Measurements from ENCODE around the gene MAGI2. TPM values are rescaled to one million over a fixed set of nuclear protein-coding genes. Genes with fewer than 3 reads are reported as not detected.

Gene MAGI2
- total and polyA plus RNA-seq, 2 of the 13 experiments (the other 11 are each of a cell fraction or from before 2014, with no cell fraction given): 1.5 to 3.8 TPM

DNA sequence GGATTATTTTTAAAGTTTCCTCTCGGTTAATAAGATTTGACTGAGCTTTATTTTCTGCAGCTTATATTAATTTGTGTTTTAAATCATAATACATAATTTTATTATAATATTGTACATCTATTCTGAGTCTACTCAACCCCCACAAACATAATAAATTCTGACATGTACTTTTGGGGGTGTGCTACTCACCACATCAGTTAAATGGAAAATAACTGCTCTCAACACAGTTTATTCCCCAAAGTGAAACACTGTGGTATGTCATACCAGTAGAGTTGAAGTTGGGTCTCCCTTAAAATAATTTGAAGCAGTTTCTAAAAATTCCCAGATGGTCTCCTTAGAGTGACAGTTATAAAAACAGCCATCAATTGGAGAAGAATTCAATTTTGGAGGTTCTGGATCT is 1191.7 kb downstream of the MAGI2 start:
- H3K9ac ChIP-seq (ENCODE audit: insufficient read depth, low read depth, low read length): no peak overlapping the region
- no TSS peak for BruUV-seq (replicated peaks)
- POLR2A ChIA-PET: no interaction called here
- DNase-seq (ENCODE audit: low spot score) (no peak), FAIRE-seq (no peak), ATAC-seq (no peak)
- no peaks in the 10 kb centered on the region for H3K27me3 ChIP-seq (ENCODE audit: control insufficient read depth in 1 of 2, insufficient read depth in 2 of 2, low read length in 2 of 2)
- H3K27ac ChIP-seq (ENCODE audit: extremely low read length, insufficient read depth, low read length): no peak overlapping the region
- 2% methylated on average over 1 of the region's 1 CpG for WGBS (ENCODE audit: low lambda C conversion rate)
- H3K9me3 ChIP-seq (ENCODE audit: low read length): no peaks in the 10 kb centered on the region
- no peak overlapping the region for H3K4me3 ChIP-seq (replicated peaks in 1 of 3; ENCODE audit: insufficient read depth in 1 of 3, low read depth in 2 of 3, low read length in 3 of 3)
- H3K79me2 ChIP-seq (ENCODE audit: insufficient read depth, low read length): no peaks in the 10 kb centered on the region
- TF ChIP-seq TEAD3 (CRISPR knock-in tag; optimal IDR thresholded peaks at IDR 0.05; ENCODE audit: borderline replicate concordance): no peak
- TF ChIP-seq ZNF333 (CRISPR knock-in tag; IDR thresholded peaks at IDR 0.05; ENCODE audit: borderline replicate concordance): no peak
- no peak for TF ChIP-seq SNAPC4 (CRISPR knock-in tag; IDR thresholded peaks at IDR 0.05)
- no peak for TF ChIP-seq REPIN1 (CRISPR knock-in tag; IDR thresholded peaks at IDR 0.05; ENCODE audit: borderline replicate concordance, low read depth)
- no peak for TF ChIP-seq CHD2 (IDR thresholded peaks at IDR 0.05; ENCODE audit: low read depth, low read length)
- CTCF ChIA-PET (ENCODE audit: low intra/inter-chr PET ratio, low total read pairs): no interaction called here
- H2AFZ ChIP-seq (ENCODE audit: low read length): no peak overlapping the region
- intact Hi-C loops (cut with micrococcal nuclease; ENCODE audit: unreplicated experiment) (no loop called here), in situ Hi-C loops (cut with HindIII; ENCODE audit: extremely low pct_ligation_motif_present, low pct_unique_long_range_greater_than_20kb) (no loop called here)
- no peaks in the 10 kb centered on the region for H3K4me1 ChIP-seq (ENCODE audit: insufficient read depth, low read length)
- no peak overlapping the region for H3K4me2 ChIP-seq (ENCODE audit: low read depth, low read length)
- no peaks in the 10 kb centered on the region for H4K20me1 ChIP-seq (ENCODE audit: insufficient read depth, low read length)
- no peaks in the 10 kb centered on the region for H3K36me3 ChIP-seq (replicated peaks in 1 of 2; ENCODE audit: control insufficient read depth in 1 of 2, insufficient read depth in 2 of 2, low read length in 2 of 2)
